ENCODE data around the gene SMAP2.

DNA sequence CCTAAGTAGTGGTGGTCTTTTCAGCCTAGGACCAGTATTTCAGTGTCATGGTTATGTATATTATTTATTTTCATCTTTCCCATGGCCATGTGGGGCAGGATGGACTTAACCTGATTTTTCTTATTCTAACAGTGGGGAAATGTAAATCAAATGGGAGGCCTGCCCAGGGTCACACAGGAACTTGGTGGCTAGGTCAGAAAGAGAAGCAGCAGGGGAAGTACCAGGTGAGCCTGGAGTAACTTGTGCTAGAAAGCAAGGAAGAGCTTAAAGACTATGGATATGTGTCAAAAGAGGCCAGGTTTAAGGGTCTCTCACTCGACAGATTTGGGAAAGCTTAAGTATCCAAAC is 77.7 kb downstream of the SMAP2 start:
- no peak for TF ChIP-seq POLR2AphosphoS5 (IDR thresholded peaks at IDR 0.05; ENCODE audit: low read depth, low read length)
- TF ChIP-seq POLR2A (IDR thresholded peaks at IDR 0.05; ENCODE audit: low read depth, low read length) = no peak
- no peak for TF ChIP-seq PAX5 (IDR thresholded peaks at IDR 0.05; ENCODE audit: insufficient read depth, low read length, severe bottlenecking)
- TF ChIP-seq TAF1 (IDR thresholded peaks at IDR 0.05; ENCODE audit: low read depth, low read length) = no peak
